NCI-H82 treated with DMSO at 0.1 percent for 48 hours (cell line): Measurements from ENCODE around the gene SOAT1.
"Not testable (repeated sequence)": the region's sequence is repeated elsewhere in the genome, so short reads cannot be mapped to it uniquely, and the experiment has no call there.

Source experiments
- DNase-seq: peaks from one replicate; lab custom pipeline; 2025; ENCODE audit not compliant: unreplicated experiment; lab: John Stamatoyannopoulos, UW

The SOAT1 gene

DNA sequence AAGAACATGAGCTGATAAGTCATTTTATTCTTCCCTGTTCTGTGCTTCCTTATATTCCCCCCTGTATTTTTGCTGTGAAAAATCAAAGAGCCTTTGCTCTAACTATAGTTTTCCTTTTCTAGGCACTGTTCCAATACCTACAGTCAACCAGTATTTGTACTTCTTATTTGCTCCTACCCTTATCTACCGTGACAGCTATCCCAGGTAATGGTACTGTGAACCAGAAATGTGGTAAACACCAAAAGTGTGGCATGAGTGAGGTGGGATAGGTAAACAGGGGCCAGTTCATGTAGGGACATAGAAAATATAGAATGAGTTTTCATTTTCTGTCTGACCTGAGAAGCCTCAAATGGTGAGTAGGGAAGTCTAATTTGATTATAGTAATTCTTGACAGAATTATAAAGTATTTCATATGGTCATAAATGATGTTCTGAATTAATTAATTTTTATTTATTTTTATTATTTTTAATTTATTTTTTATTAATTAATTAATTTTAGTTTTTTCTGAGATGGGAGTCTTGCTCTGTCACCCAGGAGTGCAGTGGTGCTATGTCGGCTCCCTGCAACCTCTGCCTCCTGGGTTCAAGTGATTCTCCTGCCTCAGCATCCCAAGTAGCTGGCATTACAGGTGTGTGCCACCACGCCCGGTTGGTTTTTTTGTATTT, 49.3 kb downstream of the SOAT1 start:
- DNase-seq, result no peak

DNA sequence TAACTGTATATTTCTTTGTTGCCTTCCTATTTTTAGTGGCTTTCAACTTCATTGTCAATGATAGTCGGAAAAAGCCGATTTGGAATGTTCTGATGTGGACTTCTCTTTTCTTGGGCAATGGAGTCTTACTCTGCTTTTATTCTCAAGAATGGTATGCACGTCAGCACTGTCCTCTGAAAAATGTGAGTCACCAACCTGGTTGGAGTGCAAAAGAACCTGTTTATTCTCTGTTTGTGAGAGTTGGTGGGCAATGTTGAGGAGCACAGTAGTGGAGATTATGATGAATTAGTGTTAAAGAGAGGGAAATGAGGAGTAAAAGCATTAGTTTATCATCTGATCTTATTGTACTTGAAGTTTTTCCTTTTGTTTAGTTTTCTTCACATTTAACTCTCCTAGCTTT, 57.7 kb downstream of the SOAT1 start:
- no peak for DNase-seq

DNA sequence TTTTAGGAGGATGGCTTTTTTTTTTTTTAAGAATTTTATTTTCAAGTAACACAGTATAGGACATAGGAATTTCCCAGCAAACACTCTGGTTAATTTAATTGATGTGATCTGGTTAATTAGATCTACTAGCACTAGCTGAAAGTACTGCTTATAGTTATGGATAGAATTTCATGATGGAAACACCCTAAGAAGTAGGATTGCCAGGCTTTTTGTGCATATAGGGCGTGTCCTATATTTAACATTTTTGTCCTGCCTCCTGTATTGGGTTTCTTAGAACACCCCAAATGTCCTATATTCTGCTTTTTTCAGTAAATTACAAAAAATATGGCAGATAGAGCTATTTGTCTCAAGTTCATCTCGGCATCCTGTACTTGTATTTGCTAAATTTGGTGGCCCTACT, 58.6 kb downstream of the SOAT1 start:
- no peak for DNase-seq

DNA sequence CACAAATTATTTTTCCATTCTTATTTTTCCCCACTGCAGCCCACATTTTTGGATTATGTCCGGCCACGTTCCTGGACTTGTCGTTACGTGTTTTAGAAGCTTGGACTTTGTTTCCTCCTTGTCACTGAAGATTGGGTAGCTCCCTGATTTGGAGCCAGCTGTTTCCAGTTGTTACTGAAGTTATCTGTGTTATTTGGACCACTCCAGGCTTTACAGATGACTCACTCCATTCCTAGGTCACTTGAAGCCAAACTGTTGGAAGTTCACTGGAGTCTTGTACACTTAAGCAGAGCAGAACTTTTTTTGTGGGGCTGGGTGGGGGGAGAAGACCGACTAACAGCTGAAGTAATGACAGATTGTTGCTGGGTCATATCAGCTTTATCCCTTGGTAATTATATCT, 59.9 kb downstream of the SOAT1 start:
- DNase-seq, result no peak

DNA sequence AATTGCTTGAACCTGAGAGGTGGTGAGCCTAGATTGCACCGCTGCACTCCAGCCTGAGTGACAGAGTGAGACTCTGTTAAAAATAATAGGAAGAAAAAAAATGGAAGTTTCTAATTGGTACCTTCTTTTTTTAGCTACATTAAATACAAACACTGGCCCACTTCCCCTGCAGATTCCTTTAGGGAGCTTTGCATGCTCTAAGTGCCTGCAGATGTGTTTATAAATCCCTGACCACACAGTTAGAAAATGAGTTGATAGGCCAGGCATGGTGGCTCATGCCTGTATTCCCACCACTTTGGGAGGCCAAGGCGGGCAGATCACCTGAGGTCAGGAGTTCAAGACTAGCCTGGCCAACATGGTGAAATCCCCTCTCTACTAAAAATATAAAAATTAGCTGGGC, 68.0 kb downstream of the SOAT1 start:
- not testable (repeated sequence) for DNase-seq

DNA sequence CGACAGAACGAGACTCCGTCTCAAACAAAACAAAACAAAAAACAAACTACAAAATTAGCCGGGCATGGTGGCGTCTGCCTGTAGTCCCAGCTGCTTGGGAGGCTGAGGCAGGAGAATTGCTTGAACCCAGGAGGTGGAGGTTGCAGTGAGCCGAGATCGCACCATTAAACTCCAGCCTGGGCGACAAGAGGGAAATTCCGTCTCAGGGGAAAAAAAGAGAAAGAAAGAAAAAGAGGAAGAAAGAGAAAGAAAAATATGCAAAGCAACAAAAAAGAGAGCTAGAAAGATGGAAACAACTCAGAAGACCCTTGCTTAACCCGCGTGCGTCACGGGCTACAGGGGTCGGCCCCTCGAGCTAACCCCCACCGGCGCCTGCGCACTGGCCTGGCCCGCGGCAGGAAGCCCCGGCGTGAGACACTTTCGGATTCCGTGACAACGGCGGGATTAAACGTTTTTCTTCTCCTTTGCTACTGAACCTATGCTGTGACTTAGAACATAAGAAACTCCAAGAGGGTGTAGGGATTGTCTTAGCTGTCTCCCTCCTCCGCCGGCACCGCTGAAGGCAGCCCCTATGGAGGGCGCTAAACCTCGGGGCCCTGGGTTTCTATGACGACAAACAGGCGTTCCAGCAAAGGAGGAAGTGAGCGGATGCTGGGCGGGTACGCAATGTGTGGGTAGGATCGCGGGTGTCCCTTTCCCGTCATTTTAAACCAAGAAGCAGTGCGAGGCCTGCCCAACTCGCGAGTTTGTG, 71.9 kb downstream of the SOAT1 start, which contains the start of gene AXDND1:
AXDND1 (plus strand) TSS at position 630 of the 751 bp plus-strand sequence. CDS start 539 bp downstream, outside the sequence.
- peak; percentile 85 for DNase-seq

DNA sequence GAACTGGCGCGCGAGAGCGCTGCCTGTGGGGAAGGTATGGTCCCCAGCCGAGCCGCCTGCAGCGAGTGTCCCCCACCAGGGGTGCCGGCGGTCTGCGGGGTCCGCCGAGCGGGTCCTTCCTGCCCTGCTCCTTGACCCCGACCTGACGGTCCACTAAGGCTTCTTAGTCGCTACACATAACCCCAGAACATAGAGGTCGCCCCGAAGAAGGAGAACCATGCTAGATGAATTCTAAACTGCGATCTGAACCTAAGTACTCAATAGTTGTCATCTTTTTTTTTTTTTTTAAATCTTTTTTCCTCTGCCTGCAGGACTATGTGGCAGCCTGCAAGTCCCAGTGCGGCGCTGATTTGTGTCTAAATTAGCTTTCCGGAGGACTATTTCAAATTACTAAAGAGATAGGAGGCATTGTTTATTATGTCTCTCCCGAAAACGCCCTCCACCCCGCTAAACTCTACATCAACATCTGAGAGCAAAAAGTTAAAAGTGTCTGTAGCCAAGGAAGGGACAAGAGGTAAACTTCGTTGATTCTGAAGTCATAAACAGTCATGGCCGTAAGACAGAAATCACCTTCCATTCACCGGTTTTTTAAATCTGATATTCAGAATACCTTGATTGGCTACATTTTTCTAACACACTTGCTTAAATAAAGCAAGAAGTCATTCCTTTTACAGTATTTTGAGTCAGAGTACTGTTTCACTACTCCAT, 72.7 kb downstream of the SOAT1 start:
- DNase-seq, result no peak

DNA sequence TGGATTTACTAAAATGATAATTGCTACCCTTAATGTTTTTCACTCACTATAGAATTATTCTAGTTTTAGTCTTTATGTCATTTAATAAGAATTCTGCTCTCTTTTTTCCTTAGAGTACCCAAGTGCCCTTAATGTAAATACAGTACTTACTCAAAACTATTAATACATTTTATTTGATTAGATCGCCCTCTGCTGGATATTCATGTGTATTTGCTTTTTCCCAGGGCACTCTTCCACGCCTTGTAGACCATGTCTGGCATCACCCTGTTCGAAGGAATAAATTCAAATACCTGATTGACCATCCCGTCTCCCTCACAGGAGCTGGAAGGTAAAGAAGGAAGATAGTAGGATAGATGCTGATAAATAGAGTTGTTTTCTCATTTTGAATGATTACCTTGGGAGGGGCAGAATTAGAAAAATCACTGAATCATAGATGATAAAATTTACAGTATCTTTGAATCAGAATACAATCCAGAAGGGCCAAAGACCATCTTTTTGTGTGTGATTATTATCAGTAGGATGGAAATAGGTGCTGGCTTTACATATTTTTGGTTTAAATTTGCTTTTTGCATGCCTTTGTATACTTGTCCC, 76.2 kb downstream of the SOAT1 start:
- peak; percentile 86 for DNase-seq

DNA sequence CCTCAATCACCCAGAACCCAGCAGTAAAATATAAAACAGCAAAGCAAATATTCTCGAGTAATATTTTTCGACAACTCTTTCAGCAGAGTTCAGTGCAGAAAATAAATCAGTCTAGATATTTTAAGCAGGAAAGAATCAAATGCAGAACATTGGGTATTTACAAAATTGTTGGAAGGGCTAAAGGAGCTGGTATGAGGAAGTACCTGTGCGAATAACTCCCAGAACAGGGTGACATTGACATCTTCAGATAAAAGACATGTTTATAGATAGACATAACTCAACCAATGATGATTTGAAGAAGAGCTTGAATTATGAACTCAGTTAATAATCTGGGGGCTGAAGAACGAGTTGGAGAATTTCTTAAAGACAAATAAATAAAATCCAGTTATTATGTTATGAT, 78.6 kb downstream of the SOAT1 start:
- DNase-seq, result no peak

DNA sequence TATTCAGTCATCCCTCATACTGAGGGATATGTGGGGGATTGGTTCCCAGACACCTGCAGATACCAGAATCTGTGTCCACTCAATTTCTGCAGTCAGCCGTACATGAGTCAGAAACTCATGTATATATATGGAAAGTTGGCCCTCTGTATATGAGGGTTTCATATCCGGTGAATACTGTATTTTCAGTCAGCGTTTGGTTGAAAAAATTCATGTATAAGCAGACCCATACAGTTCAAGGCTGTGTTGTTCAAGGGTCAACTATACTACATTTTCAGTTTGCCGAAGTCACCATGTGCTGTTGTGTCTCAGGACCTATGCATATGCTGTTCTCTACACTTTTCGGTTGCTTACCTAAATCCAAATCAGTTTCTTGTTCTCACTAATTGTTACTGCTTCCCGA, 82.6 kb downstream of the SOAT1 start:
- no peak for DNase-seq

DNA sequence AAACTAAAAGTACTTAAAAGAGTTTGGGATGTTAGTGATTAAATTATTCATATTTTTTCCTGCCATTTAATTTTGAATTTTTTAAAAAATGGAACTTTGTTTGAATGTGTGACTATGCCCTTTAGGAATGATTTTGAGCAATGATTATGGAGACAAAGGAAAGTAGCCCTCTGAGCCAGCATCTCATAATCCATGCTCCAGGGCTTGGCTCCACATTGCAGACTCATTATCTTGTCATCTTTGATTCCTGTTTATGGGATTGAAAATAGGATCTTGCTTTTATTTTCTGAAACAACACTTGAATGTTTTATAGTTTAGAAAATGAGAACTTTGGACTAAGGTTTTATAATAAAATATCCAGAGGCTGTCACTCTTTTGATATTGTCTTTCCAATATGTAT, 86.7 kb downstream of the SOAT1 start:
- DNase-seq, result no peak

DNA sequence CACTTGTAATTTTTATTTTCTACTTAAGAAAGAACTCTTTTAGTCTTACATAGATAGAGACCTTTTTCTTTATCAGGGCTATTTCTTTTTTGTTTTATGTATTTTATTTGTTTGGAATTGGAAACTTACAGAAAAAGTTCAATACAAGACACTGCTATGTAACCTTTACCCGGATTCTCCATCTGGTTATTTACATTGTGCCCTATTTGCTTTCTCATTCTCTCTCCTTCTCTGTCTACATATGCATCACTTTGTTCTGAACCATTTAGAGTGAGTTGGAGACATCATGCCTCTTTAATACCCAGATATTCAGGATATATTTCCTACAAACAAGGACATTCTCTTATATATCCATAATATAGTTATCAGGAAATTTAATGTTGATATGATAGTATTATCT, 90.4 kb downstream of the SOAT1 start:
- no peak for DNase-seq

DNA sequence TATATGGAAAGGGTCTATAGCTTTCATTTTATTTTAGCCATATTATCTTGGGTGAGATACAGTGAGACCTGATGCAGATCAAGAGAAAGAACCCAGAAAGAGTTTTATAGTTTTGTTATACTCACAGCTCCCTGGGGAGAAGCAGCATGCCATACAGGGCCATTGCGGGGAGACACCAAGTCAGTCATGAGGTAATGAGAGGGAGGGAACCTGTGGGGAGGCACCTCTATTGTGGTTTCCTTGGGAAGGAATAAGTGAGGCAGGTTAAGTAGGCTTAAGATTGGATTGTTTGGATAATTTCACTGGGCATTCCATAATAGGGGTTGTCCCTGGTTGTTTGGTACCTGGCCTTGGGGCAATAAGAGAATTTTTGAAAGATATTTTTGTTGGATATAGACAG, 91.9 kb downstream of the SOAT1 start:
- DNase-seq, result no peak

DNA sequence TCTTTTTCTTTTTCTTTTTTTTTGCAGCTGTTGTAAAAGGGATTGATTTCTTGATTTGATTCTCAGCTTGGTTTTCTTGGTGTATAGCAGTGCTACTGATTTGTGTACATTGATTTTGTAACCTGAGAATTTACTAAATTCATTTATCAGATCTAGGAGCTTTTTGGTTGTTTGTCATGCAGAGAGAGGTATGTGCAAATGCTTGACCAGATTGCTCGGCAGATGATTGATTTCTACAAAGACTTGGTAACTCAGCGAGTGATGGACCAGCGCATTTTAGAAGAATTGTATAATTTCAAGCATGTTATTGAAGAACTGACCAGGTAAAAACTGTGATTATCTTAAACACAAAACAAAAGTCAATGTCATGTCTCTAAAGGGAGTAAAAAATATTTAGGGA, 100.1 kb downstream of the SOAT1 start:
- DNase-seq, result no peak

DNA sequence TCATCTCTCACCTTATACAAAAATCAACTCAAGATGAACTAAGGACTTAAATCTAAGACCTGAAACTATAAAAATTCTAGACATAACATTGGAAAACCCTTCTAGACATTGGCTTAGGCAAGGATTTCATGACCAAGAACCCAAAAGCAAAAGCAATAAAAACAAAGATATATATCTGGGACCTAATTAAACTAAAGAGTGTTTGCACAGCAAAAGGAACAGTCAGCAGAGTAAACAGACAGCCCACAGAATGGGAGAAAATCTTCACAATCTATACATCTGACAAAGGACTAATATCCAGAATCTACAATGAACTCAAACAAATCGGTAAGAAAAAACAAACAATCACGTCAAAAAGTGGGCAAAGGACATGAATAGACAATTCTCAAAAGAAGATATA, 105.8 kb downstream of the SOAT1 start:
- not testable (repeated sequence) for DNase-seq
